WTC11 (cell line): ENCODE measurements around the gene RIPK3. TPM values are rescaled to one million over a fixed set of nuclear protein-coding genes. Genes with fewer than 3 reads are reported as not detected.
"Not testable (repeated sequence)": the region's sequence is repeated elsewhere in the genome, so short reads cannot be mapped to it uniquely, and the experiment has no call there.

ENCODE experiments used
- ATAC-seq: fragments of 200-7000 bp; cut with Tn5 transposase; 2 replicates; pipeline ENCODE4 v1.10.0; 2021; ENCODE audit warnings: mild to moderate bottlenecking, moderate library complexity
- CTCF ChIA-PET: fragments of 300-600 bp; sonication (Branson Sonifier 250); formaldehyde crosslinking; loops from one replicate; lab custom pipeline; 2021; ENCODE audit warnings: antibody characterized with exemption; lab: Charles Lee
- POLR2A ChIA-PET: fragments of 350-600 bp; sonication (Branson Sonifier 250); formaldehyde crosslinking; loops from one replicate; lab custom pipeline; 2021; ENCODE audit warnings: antibody characterized with exemption; lab: Charles Lee
- DNase-seq: peaks from one replicate; pipeline ENCODE4 v3.0.0; 2021; ENCODE audit warnings: low spot score
- H3K27ac Mint-ChIP-seq: 2 replicates; pipeline ENCODE4 v1.8.0; 2021; ENCODE audit warnings: mixed read lengths
- H3K27me3 Mint-ChIP-seq: 2 replicates; pipeline ENCODE4 v1.8.0; 2021; ENCODE audit warnings: low read depth, mild to moderate bottlenecking, moderate library complexity, mixed read lengths
- H3K36me3 Mint-ChIP-seq: 2 replicates; pipeline ENCODE4 v1.8.0; 2021; ENCODE audit warnings: mixed read lengths
- H3K4me1 Mint-ChIP-seq: 2 replicates; pipeline ENCODE4 v1.8.0; 2022; ENCODE audit warnings: mixed read lengths
- H3K4me3 Mint-ChIP-seq: 2 replicates; pipeline ENCODE4 v1.8.0; 2021; ENCODE audit warnings: mild to moderate bottlenecking, moderate library complexity, mixed read lengths
- H3K9me3 Mint-ChIP-seq: 2 replicates; pipeline ENCODE4 v1.8.0; 2021; ENCODE audit warnings: mixed read lengths
- ATF1 ChIP-seq: sonication (generic); formaldehyde crosslinking; IDR thresholded peaks from 2 replicates; pipeline ENCODE4 v1.8.1; 2023; ENCODE audit warnings: mild to moderate bottlenecking, moderate library complexity, missing genetic modification reagents
- CBFB ChIP-seq: sonication (generic); formaldehyde crosslinking; IDR thresholded peaks from 2 replicates; pipeline ENCODE4 v1.8.1; 2022; ENCODE audit warnings: mild to moderate bottlenecking, low read depth, missing genetic modification reagents
- CREB1 ChIP-seq: sonication (generic); formaldehyde crosslinking; IDR thresholded peaks from 2 replicates; pipeline ENCODE4 v1.8.0; 2023; ENCODE audit warnings: mild to moderate bottlenecking, missing genetic modification reagents
- ETV6 ChIP-seq: sonication (generic); formaldehyde crosslinking; IDR thresholded peaks from 2 replicates; pipeline ENCODE4 v1.8.1; 2022; ENCODE audit warnings: mild to moderate bottlenecking, missing genetic modification reagents
- FOXP1 ChIP-seq: sonication (generic); formaldehyde crosslinking; IDR thresholded peaks from 2 replicates; pipeline ENCODE4 v1.8.0; 2022; ENCODE audit warnings: missing genetic modification reagents, mild to moderate bottlenecking, moderate library complexity, borderline replicate concordance
- GRHL2 ChIP-seq: fragments of 250-450 bp; sonication (Bioruptor Pico); IDR thresholded peaks from 2 replicates; pipeline ENCODE4 v1.8.0; 2022; ENCODE audit warnings: mild to moderate bottlenecking, moderate library complexity; ENCODE audit not compliant: insufficient replicate concordance, severe bottlenecking
- HMGA2 ChIP-seq: fragments of 250-450 bp; sonication (Bioruptor Pico); IDR thresholded peaks from 2 replicates; pipeline ENCODE4 v1.4.0; 2021; ENCODE audit warnings: mild to moderate bottlenecking, moderate library complexity
- IRF2 ChIP-seq: sonication (generic); formaldehyde crosslinking; IDR thresholded peaks from 2 replicates; pipeline ENCODE4 v1.8.0; 2022; ENCODE audit warnings: low read depth, missing genetic modification reagents, borderline replicate concordance
- MYBL2 ChIP-seq: sonication (generic); formaldehyde crosslinking; IDR thresholded peaks from 2 replicates; pipeline ENCODE4 v1.8.1; 2023; ENCODE audit warnings: mild to moderate bottlenecking, moderate library complexity, missing genetic modification reagents
- NFATC4 ChIP-seq: fragments of 250-450 bp; sonication (Bioruptor Pico); IDR thresholded peaks from 2 replicates; pipeline ENCODE4 v1.9.0; 2021; ENCODE audit warnings: mild to moderate bottlenecking
- NFYB ChIP-seq: sonication (generic); formaldehyde crosslinking; conservative IDR thresholded peaks from 2 replicates; pipeline ENCODE4 v1.8.0; 2022; ENCODE audit warnings: low read depth, missing genetic modification reagents
- NR2C2 ChIP-seq: sonication (generic); formaldehyde crosslinking; IDR thresholded peaks from 2 replicates; pipeline ENCODE4 v1.8.0; 2022; ENCODE audit warnings: mild to moderate bottlenecking, missing genetic modification reagents
- SMAD4 ChIP-seq: sonication (generic); formaldehyde crosslinking; IDR thresholded peaks from 2 replicates; pipeline ENCODE4 v1.8.0; 2022; ENCODE audit warnings: mild to moderate bottlenecking, missing genetic modification reagents
- SOX15 ChIP-seq: fragments of 250-450 bp; sonication (Bioruptor Pico); IDR thresholded peaks from 2 replicates; pipeline ENCODE4 v1.9.0; 2021; ENCODE audit warnings: mild to moderate bottlenecking
- TCF7 ChIP-seq: sonication (generic); formaldehyde crosslinking; IDR thresholded peaks from 2 replicates; pipeline ENCODE4 v1.8.0; 2022; ENCODE audit warnings: mild to moderate bottlenecking, low read depth, missing genetic modification reagents, moderate library complexity
- ZBTB21 ChIP-seq: sonication (generic); formaldehyde crosslinking; IDR thresholded peaks from 2 replicates; pipeline ENCODE4 v1.8.1; 2023; ENCODE audit warnings: mild to moderate bottlenecking, missing genetic modification reagents, borderline replicate concordance
- ZNF121 ChIP-seq: sonication (generic); formaldehyde crosslinking; IDR thresholded peaks from 2 replicates; pipeline ENCODE4 v1.8.0; 2023; ENCODE audit warnings: missing genetic modification reagents
- ZNF219 ChIP-seq: sonication (generic); formaldehyde crosslinking; IDR thresholded peaks from 2 replicates; pipeline ENCODE4 v1.8.0; 2023; ENCODE audit warnings: missing genetic modification reagents, mild to moderate bottlenecking, borderline replicate concordance
- ZNF232 ChIP-seq: sonication (generic); formaldehyde crosslinking; IDR thresholded peaks from 2 replicates; pipeline ENCODE4 v1.8.0; 2022; ENCODE audit warnings: mild to moderate bottlenecking, missing genetic modification reagents
- ZNF281 ChIP-seq: sonication (generic); formaldehyde crosslinking; IDR thresholded peaks from 2 replicates; pipeline ENCODE4 v1.8.0; 2023; ENCODE audit warnings: mild to moderate bottlenecking, missing genetic modification reagents
- ZNF671 ChIP-seq: fragments of 250-450 bp; sonication (Bioruptor Pico); IDR thresholded peaks from 2 replicates; pipeline ENCODE4 v1.8.0; 2021; ENCODE audit warnings: mild to moderate bottlenecking
- total RNA-seq: library from RNA; stranded (reverse); gene quantifications from 3 replicates; pipeline ENCODE4 v1.2.3, GENCODE V29; 2021
- TF ChIP-seq, protein P1 (sequence below): sonication (generic); formaldehyde crosslinking; conservative IDR thresholded peaks from 2 replicates; pipeline ENCODE4 v1.8.1; 2023; ENCODE audit warnings: mild to moderate bottlenecking, low read depth, missing genetic modification reagents, moderate library complexity
- TF ChIP-seq, protein P2 (sequence below): sonication (generic); formaldehyde crosslinking; IDR thresholded peaks from 2 replicates; pipeline ENCODE4 v1.8.1; 2022; ENCODE audit warnings: low read depth, mild to moderate bottlenecking, moderate library complexity, missing genetic modification reagents, borderline replicate concordance
- TF ChIP-seq, protein P3 (sequence below): sonication (generic); formaldehyde crosslinking; IDR thresholded peaks from 2 replicates; pipeline ENCODE4 v1.8.0; 2022; ENCODE audit warnings: mild to moderate bottlenecking, missing genetic modification reagents
- TF ChIP-seq, protein P4 (sequence below): sonication (generic); formaldehyde crosslinking; IDR thresholded peaks from 2 replicates; pipeline ENCODE4 v1.8.1; 2022; ENCODE audit warnings: low read depth, missing genetic modification reagents, borderline replicate concordance

Gene RIPK3
- total RNA-seq, 1 experiment from 2014 or later, result 0.83 TPM

GRCh38 chr14:24360281-24360680 is 20.5 kb upstream of the RIPK3 start (continued):
- TF ChIP-seq FOXP1 (CRISPR knock-in tag) (no peak), HMGA2 (no peak)
- TF ChIP-seq, protein P1, sequence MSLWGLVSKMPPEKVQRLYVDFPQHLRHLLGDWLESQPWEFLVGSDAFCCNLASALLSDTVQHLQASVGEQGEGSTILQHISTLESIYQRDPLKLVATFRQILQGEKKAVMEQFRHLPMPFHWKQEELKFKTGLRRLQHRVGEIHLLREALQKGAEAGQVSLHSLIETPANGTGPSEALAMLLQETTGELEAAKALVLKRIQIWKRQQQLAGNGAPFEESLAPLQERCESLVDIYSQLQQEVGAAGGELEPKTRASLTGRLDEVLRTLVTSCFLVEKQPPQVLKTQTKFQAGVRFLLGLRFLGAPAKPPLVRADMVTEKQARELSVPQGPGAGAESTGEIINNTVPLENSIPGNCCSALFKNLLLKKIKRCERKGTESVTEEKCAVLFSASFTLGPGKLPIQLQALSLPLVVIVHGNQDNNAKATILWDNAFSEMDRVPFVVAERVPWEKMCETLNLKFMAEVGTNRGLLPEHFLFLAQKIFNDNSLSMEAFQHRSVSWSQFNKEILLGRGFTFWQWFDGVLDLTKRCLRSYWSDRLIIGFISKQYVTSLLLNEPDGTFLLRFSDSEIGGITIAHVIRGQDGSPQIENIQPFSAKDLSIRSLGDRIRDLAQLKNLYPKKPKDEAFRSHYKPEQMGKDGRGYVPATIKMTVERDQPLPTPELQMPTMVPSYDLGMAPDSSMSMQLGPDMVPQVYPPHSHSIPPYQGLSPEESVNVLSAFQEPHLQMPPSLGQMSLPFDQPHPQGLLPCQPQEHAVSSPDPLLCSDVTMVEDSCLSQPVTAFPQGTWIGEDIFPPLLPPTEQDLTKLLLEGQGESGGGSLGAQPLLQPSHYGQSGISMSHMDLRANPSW, result no peak

- CTCF ChIA-PET, result interaction anchor here (0.6 to 8.2 kb wide), 8 partner anchors 9 to 470 kb away, joined by 3 to 63 read pairs (median 6); partner anchors contain the start of genes ADCY4, CBLN3, IRF9 and KHNYN
- Mint-ChIP-seq H3K9me3 (no peaks in the 10 kb centered on the region), H3K4me1 (no peaks in the 10 kb centered on the region), H3K27ac (no peak overlapping the region), H3K27me3 (peaks cover 78% of the 10 kb centered on the region), H3K36me3 (no peaks in the 10 kb centered on the region), H3K4me3 (no peak overlapping the region)
- ATAC-seq (no peak), DNase-seq (no peak)
- TF ChIP-seq IRF2 (CRISPR knock-in tag), result no peak
- TF ChIP-seq, protein P2, sequence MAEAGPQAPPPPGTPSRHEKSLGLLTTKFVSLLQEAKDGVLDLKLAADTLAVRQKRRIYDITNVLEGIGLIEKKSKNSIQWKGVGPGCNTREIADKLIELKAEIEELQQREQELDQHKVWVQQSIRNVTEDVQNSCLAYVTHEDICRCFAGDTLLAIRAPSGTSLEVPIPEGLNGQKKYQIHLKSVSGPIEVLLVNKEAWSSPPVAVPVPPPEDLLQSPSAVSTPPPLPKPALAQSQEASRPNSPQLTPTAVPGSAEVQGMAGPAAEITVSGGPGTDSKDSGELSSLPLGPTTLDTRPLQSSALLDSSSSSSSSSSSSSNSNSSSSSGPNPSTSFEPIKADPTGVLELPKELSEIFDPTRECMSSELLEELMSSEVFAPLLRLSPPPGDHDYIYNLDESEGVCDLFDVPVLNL (CRISPR knock-in tag), result no peak
- no peak for TF ChIP-seq ZNF281
- TF ChIP-seq ZNF232 (CRISPR knock-in tag), result no peak
- TF ChIP-seq, protein P3, sequence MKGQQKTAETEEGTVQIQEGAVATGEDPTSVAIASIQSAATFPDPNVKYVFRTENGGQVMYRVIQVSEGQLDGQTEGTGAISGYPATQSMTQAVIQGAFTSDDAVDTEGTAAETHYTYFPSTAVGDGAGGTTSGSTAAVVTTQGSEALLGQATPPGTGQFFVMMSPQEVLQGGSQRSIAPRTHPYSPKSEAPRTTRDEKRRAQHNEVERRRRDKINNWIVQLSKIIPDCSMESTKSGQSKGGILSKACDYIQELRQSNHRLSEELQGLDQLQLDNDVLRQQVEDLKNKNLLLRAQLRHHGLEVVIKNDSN (CRISPR knock-in tag), result no peak
- TF ChIP-seq NFATC4 (CRISPR knock-in tag), result no peak
- TF ChIP-seq CBFB (CRISPR knock-in tag), result no peak
- TF ChIP-seq, protein P4, sequence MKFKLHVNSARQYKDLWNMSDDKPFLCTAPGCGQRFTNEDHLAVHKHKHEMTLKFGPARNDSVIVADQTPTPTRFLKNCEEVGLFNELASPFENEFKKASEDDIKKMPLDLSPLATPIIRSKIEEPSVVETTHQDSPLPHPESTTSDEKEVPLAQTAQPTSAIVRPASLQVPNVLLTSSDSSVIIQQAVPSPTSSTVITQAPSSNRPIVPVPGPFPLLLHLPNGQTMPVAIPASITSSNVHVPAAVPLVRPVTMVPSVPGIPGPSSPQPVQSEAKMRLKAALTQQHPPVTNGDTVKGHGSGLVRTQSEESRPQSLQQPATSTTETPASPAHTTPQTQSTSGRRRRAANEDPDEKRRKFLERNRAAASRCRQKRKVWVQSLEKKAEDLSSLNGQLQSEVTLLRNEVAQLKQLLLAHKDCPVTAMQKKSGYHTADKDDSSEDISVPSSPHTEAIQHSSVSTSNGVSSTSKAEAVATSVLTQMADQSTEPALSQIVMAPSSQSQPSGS (CRISPR knock-in tag), result no peak
- no peak for TF ChIP-seq NR2C2
- no peak for TF ChIP-seq NFYB
- TF ChIP-seq ATF1 (CRISPR knock-in tag), result no peak
- POLR2A ChIA-PET, result no interaction called here
Observed at GRCh38 chr14:24356208-24356607, 16.4 kb upstream of the RIPK3 start.

DNA sequence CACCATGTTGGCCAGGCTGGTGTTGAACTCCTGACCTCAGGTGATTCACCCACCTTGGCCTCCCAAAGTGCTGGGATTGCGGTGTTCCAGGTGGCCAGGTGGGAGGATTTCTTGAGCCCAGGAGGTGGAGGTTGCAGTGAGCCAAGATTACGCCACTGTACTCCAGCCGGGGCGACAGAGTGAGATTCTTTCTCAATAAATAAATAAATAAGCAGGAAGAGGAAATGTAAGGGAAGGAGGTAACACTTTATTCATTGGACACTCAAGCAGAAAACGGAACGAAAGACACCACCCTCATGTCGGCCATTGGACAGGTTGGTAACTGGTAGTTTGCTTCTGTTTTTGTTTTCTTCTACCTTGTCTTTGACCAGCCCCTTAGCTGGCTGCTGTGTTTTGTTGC is 15.2 kb upstream of the RIPK3 start:
- TF ChIP-seq MYBL2 (no peak), GRHL2 (no peak), ETV6 (no peak), ZNF671 (CRISPR knock-in tag) (no peak), FOXP1 (CRISPR knock-in tag) (no peak), TCF7 (no peak), ZBTB21 (CRISPR knock-in tag) (no peak), SMAD4 (CRISPR knock-in tag) (no peak), ZNF121 (CRISPR knock-in tag) (no peak), SOX15 (no peak), ZNF219 (CRISPR knock-in tag) (no peak), CREB1 (no peak), CBFB (CRISPR knock-in tag) (no peak)
- ChIA-PET POLR2A (no interaction called here), CTCF (interaction anchor here (1.5 to 5.8 kb wide), 3 partner anchors 10 to 194 kb away, joined by 4 to 35 read pairs (median 6); partner anchors contain the start of genes ADCY4 and IRF9)
- H3K9me3 Mint-ChIP-seq, result no peaks in the 10 kb centered on the region
- ATAC-seq (no peak), DNase-seq (no peak)
- peaks cover 78% of the 10 kb centered on the region for H3K27me3 Mint-ChIP-seq
- no peak overlapping the region for H3K27ac Mint-ChIP-seq
- no peaks in the 10 kb centered on the region for H3K4me1 Mint-ChIP-seq
- no peaks in the 10 kb centered on the region for H3K36me3 Mint-ChIP-seq
- H3K4me3 Mint-ChIP-seq, result no peak overlapping the region

GRCh38 chr14:24354482-24354825 is 14.7 kb upstream of the RIPK3 start:
- CTCF ChIA-PET, result interaction anchor here (0.6 to 5.8 kb wide), 3 partner anchors 21 to 356 kb away, joined by 3 to 35 read pairs (median 4); partner anchors contain the start of genes ADCY4 and IRF9
- peaks cover 78% of the 10 kb centered on the region for H3K27me3 Mint-ChIP-seq
- DNase-seq, ATAC-seq, H3K9me3 Mint-ChIP-seq, H3K4me1 Mint-ChIP-seq, H3K27ac Mint-ChIP-seq, H3K4me3 Mint-ChIP-seq, POLR2A ChIA-PET, H3K36me3 Mint-ChIP-seq: not testable (repeated sequence)
